Body of pancreas (tissue), 4 donors: ENCODE data around the gene ARID5A.

Experiments
- CTCF ChIP-seq, 7 experiments: fragments of 450-650 bp in 4 of 7; fragments of 200-600 bp in 3 of 7; sonication (generic) in 3 of 7; IDR thresholded peaks; one replicate each; pipeline ENCODE4 v1.5.1; 2016 to 2019; ENCODE audit warnings: antibody characterized with exemption in 7 of 7
- POLR2A ChIP-seq, 3 donors: fragments of 450-650 bp; IDR thresholded peaks; one replicate each; pipeline ENCODE4 v1.6.1; 2016; ENCODE audit warnings: antibody characterized with exemption in 3 of 3, mild to moderate bottlenecking in 2 of 3

GRCh38 chr2:96580771-96581170 lies 44.2 kb downstream of the ARID5A start:
- TF ChIP-seq CTCF (IDR thresholded peaks at IDR 0.05) (peak in 1 of 7 experiments; percentile 37), POLR2A (IDR thresholded peaks at IDR 0.05) (no peak)
